ENCODE results near the gene JUN. TPM values are rescaled to one million over a fixed set of nuclear protein-coding genes. Genes with fewer than 3 reads are reported as not detected.

Gene JUN
- total and polyA plus RNA-seq, 2 donors (not counting 3 experiments of a cell fraction or from before 2014, with no cell fraction given), result 88.3 to 89.3 TPM

DNA sequence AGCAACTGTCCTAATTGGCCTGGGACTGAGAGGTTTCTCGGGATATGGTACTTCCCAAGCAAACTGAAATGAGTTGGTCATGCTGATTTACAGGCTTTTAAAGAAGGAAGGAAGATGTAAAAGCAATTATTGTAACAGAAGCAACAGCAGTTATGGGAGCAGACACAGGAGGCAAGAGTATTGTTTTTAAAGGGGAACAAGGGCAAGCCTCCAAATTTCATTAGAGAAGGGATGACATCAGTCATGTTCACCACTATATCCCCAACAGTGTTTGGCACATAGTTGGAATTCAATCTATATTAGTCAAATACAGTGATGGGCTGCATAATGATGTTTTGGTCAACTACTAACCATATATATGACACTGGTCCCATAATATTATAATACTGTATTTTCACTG is 46.0 kb upstream of the JUN start:
- H3K27ac ChIP-seq (ENCODE audit: insufficient read depth, low read depth, low read length), result no peak overlapping the region
- TF ChIP-seq FOS (IDR thresholded peaks at IDR 0.05; ENCODE audit: borderline replicate concordance, insufficient read depth, low read length) (no peak), MYC (IDR thresholded peaks at IDR 0.05; ENCODE audit: low read depth, low read length) (no peak), POLR2AphosphoS5 (IDR thresholded peaks at IDR 0.05; ENCODE audit: insufficient read depth, low read depth, low read length) (no peak), EZH2 (IDR thresholded peaks at IDR 0.05; ENCODE audit: borderline replicate concordance, low read depth, low read length, severe bottlenecking) (no peak)
- TF ChIP-seq, protein P1, sequence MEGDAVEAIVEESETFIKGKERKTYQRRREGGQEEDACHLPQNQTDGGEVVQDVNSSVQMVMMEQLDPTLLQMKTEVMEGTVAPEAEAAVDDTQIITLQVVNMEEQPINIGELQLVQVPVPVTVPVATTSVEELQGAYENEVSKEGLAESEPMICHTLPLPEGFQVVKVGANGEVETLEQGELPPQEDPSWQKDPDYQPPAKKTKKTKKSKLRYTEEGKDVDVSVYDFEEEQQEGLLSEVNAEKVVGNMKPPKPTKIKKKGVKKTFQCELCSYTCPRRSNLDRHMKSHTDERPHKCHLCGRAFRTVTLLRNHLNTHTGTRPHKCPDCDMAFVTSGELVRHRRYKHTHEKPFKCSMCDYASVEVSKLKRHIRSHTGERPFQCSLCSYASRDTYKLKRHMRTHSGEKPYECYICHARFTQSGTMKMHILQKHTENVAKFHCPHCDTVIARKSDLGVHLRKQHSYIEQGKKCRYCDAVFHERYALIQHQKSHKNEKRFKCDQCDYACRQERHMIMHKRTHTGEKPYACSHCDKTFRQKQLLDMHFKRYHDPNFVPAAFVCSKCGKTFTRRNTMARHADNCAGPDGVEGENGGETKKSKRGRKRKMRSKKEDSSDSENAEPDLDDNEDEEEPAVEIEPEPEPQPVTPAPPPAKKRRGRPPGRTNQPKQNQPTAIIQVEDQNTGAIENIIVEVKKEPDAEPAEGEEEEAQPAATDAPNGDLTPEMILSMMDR (IDR thresholded peaks at IDR 0.05; ENCODE audit: extremely low read depth in 1 of 2, insufficient read depth in 1 of 2, low read depth in 1 of 2, low read length in 2 of 2), result no peak
- H4K20me1 ChIP-seq (replicated peaks; ENCODE audit: control insufficient read depth, extremely low read depth, insufficient read depth, low read length), result no peaks in the 10 kb centered on the region
- H3K4me2 ChIP-seq (ENCODE audit: insufficient read depth, low read length), result no peak overlapping the region
- no peak overlapping the region for H3K4me3 ChIP-seq (replicated peaks in 1 of 3; ENCODE audit: insufficient read depth in 1 of 3, low read depth in 1 of 3, low read length in 3 of 3)
- intact Hi-C loops (cut with micrococcal nuclease) (no loop called here), dilution Hi-C loops (cut with MboI; ENCODE audit: extremely low pct_ligation_motif_present, low sequenced_read_pairs) (no loop called here)
- H3K79me2 ChIP-seq (ENCODE audit: control insufficient read depth, insufficient read depth, low read length), result no peaks in the 10 kb centered on the region
- H3K9me1 ChIP-seq (replicated peaks; ENCODE audit: control insufficient read depth, extremely low read depth, insufficient read depth, low read length), result no peaks in the 10 kb centered on the region
- no TSS peak for BruUV-seq (replicated peaks)
- H2AFZ ChIP-seq (ENCODE audit: low read depth, low read length), result no peak overlapping the region
- H3K9me3 ChIP-seq (replicated peaks; ENCODE audit: control insufficient read depth, insufficient read depth, low read length), result peaks cover 2% of the 10 kb centered on the region
- FAIRE-seq, result no peak
- H3K9ac ChIP-seq (replicated peaks; ENCODE audit: extremely low read depth, insufficient read depth, low read length), result no peak overlapping the region
- no peaks in the 10 kb centered on the region for H3K36me3 ChIP-seq (ENCODE audit: control insufficient read depth in 2 of 2, extremely low read depth in 1 of 2, insufficient read depth in 2 of 2, low read length in 2 of 2)
- ChIA-PET POLR2A (no interaction called here), CTCF (interaction anchor here (0.7 kb wide), 1 partner anchor 11 kb away, joined by 3 read pairs; no protein-coding TSS in a partner anchor)
- no peak for DNase-seq (ENCODE audit: low read depth, low spot score)
- H3K4me1 ChIP-seq (ENCODE audit: control insufficient read depth, extremely low read depth, insufficient read depth, low read length), result peaks cover 2% of the 10 kb centered on the region
- no peaks in the 10 kb centered on the region for H3K27me3 ChIP-seq (ENCODE audit: control insufficient read depth in 2 of 2, insufficient read depth in 2 of 2, low read length in 2 of 2)

DNA sequence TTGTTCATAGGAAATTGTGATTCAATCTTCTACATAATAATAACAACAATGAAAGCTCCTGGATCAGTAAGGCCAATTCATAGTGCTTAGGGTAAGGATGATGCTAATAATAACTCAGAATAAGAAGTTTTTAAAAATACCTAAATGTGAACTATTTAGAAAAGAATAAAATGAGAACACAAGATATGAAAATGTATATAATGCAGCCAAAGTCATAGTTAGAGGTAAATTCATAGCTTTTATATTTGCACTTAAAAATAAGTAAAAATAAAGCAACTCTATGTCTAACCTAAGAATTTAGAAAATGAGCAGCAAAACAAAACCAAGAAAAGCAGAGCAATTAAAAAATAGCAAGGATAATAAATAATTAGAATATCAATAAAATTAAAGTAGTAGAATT is 43.5 kb upstream of the JUN start:
- CTCF ChIA-PET, result no interaction called here
- intact Hi-C loops (cut with micrococcal nuclease), result no loop called here
- DNase-seq (ENCODE audit: low read depth, low spot score) (no peak), FAIRE-seq (no peak)
- H2AFZ ChIP-seq (ENCODE audit: low read depth, low read length), result no peak overlapping the region
- TF ChIP-seq EZH2 (IDR thresholded peaks at IDR 0.05; ENCODE audit: borderline replicate concordance, low read depth, low read length, severe bottlenecking) (no peak), FOS (IDR thresholded peaks at IDR 0.05; ENCODE audit: borderline replicate concordance, insufficient read depth, low read length) (no peak), GATA2 (IDR thresholded peaks at IDR 0.05; ENCODE audit: insufficient read depth, insufficient read length, low read depth, low read length) (no peak), POLR2AphosphoS5 (IDR thresholded peaks at IDR 0.05; ENCODE audit: insufficient read depth, low read depth, low read length) (no peak), JUN (IDR thresholded peaks at IDR 0.05; ENCODE audit: borderline replicate concordance, insufficient read depth, insufficient read length, low read depth) (no peak), MYC (IDR thresholded peaks at IDR 0.05; ENCODE audit: low read depth, low read length) (no peak), POLR2A (IDR thresholded peaks at IDR 0.05; ENCODE audit: low read depth, low read length) (no peak)
- TF ChIP-seq, protein P1 (IDR thresholded peaks at IDR 0.05; ENCODE audit: extremely low read depth in 1 of 2, insufficient read depth in 1 of 2, low read depth in 1 of 2, low read length in 2 of 2), result no peak
- TF ChIP-seq, protein P2, sequence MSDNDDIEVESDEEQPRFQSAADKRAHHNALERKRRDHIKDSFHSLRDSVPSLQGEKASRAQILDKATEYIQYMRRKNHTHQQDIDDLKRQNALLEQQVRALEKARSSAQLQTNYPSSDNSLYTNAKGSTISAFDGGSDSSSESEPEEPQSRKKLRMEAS (IDR thresholded peaks at IDR 0.05; ENCODE audit: insufficient read depth, insufficient read length), result no peak
- H3K9me3 ChIP-seq (replicated peaks; ENCODE audit: control insufficient read depth, insufficient read depth, low read length), result peaks cover 2% of the 10 kb centered on the region
- H3K27ac ChIP-seq (ENCODE audit: insufficient read depth, low read depth, low read length), result no peak overlapping the region
- no peak overlapping the region for H3K9ac ChIP-seq (replicated peaks; ENCODE audit: extremely low read depth, insufficient read depth, low read length)
- H3K9me1 ChIP-seq (replicated peaks; ENCODE audit: control insufficient read depth, extremely low read depth, insufficient read depth, low read length), result no peaks in the 10 kb centered on the region
- no TSS peak for BruUV-seq (replicated peaks)
- H3K79me2 ChIP-seq (ENCODE audit: control insufficient read depth, insufficient read depth, low read length), result no peaks in the 10 kb centered on the region
- H3K4me1 ChIP-seq (ENCODE audit: control insufficient read depth, extremely low read depth, insufficient read depth, low read length), result peaks cover 17% of the 10 kb centered on the region
- dilution Hi-C loops (cut with MboI; ENCODE audit: extremely low pct_ligation_motif_present, low sequenced_read_pairs), result no loop called here
- H4K20me1 ChIP-seq (replicated peaks; ENCODE audit: control insufficient read depth, extremely low read depth, insufficient read depth, low read length), result no peaks in the 10 kb centered on the region
- no peaks in the 10 kb centered on the region for H3K27me3 ChIP-seq (ENCODE audit: control insufficient read depth in 2 of 2, insufficient read depth in 2 of 2, low read length in 2 of 2)
- POLR2A ChIA-PET, result no interaction called here
- H3K4me2 ChIP-seq (ENCODE audit: insufficient read depth, low read length), result no peak overlapping the region
- H3K4me3 ChIP-seq (replicated peaks in 1 of 3; ENCODE audit: insufficient read depth in 1 of 3, low read depth in 1 of 3, low read length in 3 of 3), result no peak overlapping the region
- no peaks in the 10 kb centered on the region for H3K36me3 ChIP-seq (ENCODE audit: control insufficient read depth in 2 of 2, extremely low read depth in 1 of 2, insufficient read depth in 2 of 2, low read length in 2 of 2)

All from endothelial cell of umbilical vein (primary cell).